OCI-LY1 (cell line): ENCODE results near the gene ZMYM3.

Experiments used
- EZH2 ChIP-seq: fragments of 200-600 bp; sonication (generic), shearing (Covaris generic); IDR thresholded peaks from 2 replicates; pipeline ENCODE4 v1.8.0; 2017; ENCODE audit warnings: borderline replicate concordance, mixed run types, mild to moderate bottlenecking, antibody characterized with exemption, low read length, moderate library complexity, mixed read lengths
- TF ChIP-seq, protein P1 (sequence below): fragments of 200-600 bp; sonication (generic), shearing (Covaris generic); IDR thresholded peaks from 2 replicates; pipeline ENCODE4 v1.5.1; 2017; ENCODE audit warnings: mild to moderate bottlenecking, antibody characterized with exemption, low read length, moderate library complexity, mixed read lengths

- TF ChIP-seq, protein P1, sequence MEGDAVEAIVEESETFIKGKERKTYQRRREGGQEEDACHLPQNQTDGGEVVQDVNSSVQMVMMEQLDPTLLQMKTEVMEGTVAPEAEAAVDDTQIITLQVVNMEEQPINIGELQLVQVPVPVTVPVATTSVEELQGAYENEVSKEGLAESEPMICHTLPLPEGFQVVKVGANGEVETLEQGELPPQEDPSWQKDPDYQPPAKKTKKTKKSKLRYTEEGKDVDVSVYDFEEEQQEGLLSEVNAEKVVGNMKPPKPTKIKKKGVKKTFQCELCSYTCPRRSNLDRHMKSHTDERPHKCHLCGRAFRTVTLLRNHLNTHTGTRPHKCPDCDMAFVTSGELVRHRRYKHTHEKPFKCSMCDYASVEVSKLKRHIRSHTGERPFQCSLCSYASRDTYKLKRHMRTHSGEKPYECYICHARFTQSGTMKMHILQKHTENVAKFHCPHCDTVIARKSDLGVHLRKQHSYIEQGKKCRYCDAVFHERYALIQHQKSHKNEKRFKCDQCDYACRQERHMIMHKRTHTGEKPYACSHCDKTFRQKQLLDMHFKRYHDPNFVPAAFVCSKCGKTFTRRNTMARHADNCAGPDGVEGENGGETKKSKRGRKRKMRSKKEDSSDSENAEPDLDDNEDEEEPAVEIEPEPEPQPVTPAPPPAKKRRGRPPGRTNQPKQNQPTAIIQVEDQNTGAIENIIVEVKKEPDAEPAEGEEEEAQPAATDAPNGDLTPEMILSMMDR = no peak
- TF ChIP-seq EZH2 = no peak
Observed at GRCh38 chrX:71221145-71221544, 32.8 kb downstream of the ZMYM3 start.
